Stimulated activated CD4-positive, alpha-beta T cell treated with anti-CD3 and anti-CD28 coated beads, Interleukin-15, amount 100 ng/mL, for 1 hour (primary cell): ENCODE results near the gene LRP6.
"Not testable (repeated sequence)": the region's sequence is repeated elsewhere in the genome, so short reads cannot be mapped to it uniquely, and the experiment has no call there.

Experiments used
- DNase-seq, 2 donors: peaks; one replicate each; pipeline ENCODE4 v3.0.0-alpha.2; 2020; ENCODE audit warnings: low read depth in 1 of 2, low spot score in 1 of 2

The LRP6 gene

DNA sequence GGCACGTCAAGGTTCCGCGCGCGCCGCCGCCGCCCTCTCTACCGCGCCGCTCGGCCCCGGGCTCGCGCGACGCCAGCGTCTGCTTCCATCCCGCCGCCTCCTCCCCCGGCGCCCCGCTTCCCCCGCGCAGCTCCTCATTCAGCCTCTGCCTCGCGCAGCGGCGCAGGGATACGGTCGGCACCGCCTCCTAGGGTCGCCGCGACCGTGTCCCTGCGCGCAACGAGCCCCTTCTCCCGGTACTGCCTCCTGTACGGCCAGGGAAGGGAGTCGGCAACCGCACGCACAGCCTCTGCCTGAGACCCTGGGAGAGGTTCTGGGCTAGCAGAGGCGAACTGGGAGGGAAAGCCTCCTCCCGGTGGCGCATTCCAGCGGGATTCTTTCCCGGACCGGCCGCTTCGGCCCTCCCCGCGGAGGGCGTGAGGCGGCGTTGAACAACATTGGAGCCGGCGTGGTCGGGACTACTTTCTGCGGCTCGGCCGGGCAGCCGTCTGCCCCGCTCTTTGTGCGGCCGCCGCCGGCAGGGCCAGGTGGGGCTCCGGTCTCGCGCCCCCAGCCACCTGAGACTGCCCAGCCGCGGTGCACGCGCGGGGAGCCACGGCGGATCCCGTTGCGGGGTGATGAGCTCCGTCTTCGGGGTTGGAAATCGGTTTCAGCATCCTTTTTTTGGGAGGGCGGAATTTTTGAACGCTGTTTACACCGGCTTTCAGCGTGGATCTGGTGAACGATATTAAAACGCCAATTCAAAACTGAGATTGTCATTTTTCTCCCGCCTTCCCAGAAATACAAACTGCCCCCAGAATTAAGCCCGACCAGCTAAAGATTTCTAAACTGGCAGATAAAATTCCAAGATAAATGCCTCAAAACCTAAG, at the start of gene LRP6:
Gene LRP6 (minus strand): TSS at position 172 of the 869 bp plus-strand sequence. CDS start 309 bp downstream, outside the sequence.
- DNase-seq = peak; percentile 53 to 73

DNA sequence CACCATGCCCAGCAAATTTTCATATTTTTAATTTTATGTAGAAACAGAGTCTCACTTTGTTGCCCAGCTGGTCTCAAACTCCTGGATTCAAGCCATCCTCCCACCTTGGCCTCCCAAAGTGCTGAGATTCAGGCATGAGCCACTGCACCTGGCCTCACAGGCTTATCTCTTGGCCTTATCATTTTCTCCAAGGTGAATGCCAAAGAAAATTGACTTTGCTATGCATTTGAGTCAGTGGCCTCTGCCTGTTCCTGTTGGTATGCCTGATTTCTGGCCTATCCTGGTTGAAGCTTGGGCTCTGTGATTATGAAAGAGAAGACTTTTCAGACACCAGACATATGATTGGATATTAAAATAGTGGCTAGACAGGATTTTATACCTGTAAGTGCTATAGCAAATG, 49.0 kb upstream of the LRP6 start:
- no peak for DNase-seq

DNA sequence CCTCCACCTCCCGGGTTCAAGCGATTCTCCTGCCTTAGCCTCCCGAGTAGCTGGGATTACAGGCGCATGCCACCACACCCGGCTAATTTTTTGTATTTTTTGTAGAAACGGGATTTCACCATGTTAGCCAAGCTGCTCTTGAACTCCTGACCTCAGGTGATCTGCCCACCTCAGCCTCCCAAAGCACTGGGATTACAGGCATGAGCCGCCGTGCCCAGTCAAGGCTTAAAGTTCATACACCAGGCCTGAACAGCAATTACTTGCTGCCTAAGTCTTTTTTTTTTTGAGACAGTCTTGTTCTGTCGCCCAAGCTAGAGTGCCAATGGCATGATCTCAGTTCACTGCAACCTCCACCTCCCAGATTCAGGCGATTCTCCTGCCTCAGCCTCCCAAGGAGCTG, 43.9 kb upstream of the LRP6 start:
- not testable (repeated sequence) for DNase-seq

DNA sequence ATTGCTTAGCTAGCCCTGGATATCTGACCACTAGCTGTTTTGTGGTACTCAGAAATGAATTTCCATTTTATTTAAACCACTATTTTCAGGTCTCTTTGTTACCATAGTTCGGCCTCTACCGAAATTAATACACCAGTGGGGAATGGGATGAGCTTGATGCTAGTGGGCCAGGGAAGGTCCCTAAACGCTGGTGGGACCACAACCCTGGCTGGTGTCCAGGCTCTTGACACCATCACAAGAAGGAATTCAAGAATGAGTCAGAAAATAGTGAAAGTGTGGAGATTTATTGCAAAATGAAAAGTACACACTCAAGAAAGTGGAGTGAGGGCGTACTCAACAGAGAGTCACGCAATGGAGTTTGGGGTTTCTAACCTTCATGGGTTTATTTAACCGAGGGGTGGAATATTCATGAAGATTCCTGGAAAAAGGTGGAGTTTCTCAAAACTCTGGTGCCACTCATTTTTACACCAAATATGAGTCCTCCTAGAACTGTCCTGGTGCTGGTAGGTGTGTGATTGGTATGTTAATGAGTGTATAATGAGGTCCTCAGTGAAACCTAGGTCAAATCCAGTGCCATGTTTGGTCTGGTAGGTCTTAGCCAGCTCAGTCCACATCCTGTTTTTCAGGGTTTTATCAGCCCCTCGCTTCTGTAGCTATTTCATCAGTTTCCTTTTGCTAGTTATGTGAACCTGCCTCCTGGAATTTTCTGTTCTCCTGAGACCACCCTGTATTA, 38.9 kb upstream of the LRP6 start:
- no peak for DNase-seq

DNA sequence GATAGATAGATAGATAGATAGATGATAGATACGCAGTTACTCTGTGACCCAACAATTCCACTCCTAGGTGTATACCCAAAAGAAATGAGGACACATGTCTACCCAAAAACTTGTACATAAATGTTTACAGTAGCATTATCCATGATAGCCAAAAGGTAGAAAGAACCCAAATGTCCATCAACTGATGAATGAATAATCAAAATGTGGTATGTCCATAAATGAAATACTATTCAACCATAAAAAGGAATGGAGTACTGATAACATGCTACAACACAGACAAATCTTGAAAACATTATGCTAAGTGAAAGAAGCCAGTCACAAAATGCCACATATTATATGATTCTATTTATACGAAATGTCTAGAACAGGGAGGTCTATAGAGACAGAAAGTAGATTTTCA, 36.1 kb upstream of the LRP6 start:
- no peak for DNase-seq

DNA sequence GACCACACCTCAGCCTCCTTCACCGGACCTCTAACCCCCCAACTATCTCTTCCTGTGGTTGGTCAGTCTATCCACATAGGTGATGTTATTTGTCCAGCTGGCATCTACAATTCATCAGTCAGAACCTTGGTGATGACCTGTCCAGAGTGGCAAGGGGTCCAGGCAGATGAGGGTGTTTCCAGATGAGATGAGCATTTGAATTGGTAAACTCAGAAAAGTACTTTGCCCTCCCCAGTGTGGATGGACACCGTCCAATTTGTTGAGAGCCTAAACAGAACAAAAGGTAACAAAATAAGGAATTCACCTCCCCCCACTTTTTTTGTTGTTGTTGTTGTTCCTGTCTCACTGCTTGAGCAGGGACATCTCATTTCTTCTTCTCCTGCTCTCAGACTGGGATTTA, 34.3 kb upstream of the LRP6 start:
- no peak for DNase-seq

DNA sequence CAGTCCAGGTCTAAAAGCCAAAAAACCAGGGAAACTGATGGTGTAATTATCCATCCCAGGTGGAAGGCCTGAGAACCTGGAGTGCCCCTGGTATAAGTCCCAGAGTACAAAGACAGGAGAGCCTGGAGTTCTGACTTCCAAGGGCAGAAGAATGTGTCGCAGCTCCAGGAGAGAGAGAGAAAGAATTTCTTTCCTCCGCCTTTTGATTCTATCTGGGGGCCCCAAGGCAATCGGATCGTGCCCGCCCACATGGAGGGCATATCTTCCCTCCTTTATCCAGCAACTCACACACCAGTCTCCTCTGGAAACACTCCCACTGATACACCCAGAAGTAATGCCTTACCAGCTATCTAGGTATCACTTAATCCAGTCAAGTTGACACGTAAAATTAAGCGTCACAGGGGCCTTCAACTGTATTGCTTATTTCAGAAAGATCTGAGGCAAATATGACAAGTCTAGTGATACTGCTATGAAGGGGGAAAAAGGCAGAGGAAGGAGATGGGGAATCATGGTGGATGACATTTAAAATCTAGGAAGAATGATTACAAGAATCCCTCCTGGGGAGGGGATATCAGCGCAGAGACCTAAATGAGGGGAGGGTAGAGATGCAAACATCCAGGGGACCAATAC, 30.5 kb upstream of the LRP6 start:
- DNase-seq = no peak

DNA sequence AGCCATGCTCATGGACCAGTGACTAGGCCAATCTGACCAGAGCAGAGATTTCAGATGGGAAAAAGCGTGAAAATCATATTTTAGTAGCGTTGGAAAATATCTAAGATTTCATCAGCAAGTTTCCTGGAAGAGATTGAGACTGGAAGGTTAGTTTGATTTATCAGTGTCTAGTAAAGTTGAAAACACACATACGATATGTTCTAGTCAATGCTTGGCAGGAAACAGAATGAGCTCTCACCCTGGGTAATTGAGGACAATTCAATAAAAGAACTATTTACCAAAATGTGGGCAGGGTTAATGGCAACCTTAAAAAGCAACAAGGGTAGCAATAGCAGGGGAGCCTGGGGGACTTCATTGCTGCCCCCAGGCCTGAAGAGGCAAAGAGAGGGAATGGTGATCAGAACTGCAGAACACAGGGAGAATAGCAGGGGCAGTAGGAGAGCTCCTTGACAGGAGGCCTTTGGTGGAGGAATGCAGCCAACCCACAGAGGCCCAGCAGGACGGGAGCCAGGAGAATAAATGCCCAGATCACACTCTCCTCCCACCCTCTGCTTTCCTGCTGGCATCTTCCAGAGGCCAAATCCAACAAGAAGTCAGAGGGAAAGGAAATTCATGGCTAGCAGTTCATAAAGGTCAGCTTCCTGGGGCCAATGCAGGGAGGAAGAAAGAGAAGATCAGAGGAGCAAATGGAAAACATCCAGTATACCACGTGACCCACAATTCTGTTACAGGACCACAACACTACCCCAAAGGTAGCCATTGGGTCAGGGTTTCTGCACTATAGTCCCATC, 27.6 kb upstream of the LRP6 start:
- DNase-seq = no peak

DNA sequence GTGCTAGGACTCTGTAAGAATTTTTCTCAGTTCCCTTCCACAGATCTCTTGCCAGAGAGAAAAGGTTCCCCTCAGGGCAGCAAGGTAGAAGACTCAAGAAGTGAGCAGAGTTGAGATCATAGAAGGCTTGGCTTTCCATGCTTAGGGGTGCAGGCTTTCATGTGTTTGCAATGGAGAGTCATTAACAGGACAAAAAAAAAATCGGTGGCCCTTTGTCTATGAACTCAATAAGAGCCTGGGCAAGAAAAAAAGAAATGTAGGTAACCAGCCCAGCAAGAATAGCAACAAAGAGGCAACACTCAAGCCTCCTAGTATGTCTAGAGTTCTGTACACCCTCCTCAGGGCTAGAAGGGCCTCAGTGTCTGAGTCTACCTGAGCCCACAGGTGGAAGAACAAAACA, 23.4 kb upstream of the LRP6 start:
- DNase-seq = no peak

DNA sequence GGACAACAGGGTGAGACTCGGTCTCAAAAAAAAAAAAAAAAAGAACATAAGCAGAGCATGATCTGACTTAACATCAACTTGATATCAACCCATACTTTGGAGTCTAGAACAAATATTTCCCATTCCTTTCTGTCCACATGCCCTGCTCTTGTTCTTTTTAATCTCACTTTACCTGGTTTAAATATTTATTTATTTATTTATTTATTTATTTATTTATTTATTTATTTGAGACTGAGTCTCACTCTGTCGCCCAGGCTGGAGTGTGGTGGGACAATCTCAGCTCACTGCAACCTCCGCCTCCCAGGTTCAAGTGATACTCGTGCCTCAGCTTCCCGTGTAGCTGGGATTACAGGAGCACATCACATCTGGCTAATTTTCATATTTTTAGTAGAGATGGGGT, 19.6 kb upstream of the LRP6 start:
- DNase-seq = no peak

DNA sequence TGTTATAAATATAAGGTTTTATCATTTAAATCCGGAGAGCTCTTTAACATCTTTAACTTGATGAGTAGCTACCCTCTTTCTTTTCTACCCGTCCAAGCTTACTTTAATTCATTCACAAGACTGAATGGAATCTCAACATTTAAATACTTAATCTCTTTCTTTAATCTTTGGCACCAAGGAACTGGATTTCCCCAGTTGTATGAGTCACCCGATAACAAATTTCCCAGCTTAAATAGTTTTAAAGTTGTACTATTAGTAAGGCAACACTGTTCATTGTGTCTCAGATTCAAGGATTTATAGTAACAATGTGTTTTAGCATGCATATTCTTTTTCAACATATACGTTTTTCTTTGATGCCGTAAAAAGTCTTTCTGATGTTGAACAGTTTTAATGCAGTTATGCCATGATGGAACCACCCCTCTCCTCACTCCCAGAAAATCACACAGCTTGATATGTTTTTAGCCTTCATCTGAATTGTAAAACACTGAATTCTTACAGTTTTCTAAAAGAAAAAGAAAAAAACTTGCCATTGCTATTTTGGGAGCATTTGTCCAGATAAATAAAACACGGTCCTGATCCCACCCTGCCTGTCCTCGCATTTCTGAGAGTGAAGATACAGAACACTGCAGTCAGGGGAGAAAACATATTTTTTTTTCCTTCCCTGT, 16.0 kb upstream of the LRP6 start:
- no peak for DNase-seq

DNA sequence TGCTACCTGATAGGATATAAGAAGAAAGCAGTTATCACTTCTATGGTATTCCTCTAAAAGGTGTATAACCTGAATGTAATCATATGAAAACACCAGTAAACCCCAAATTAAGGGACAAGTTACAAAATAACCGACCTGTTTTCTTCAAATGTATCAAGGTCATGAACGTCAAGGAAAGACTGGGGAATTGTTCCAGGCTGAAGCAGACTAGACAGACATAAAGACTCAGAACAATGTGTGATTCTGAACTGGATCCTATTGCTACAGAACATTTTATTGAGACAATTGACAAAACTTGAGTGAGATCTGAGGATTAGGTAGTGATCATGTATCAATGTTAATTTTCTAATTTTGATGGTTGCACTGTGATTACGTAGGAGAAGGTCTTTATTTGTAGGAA, 15.4 kb upstream of the LRP6 start:
- DNase-seq = no peak

DNA sequence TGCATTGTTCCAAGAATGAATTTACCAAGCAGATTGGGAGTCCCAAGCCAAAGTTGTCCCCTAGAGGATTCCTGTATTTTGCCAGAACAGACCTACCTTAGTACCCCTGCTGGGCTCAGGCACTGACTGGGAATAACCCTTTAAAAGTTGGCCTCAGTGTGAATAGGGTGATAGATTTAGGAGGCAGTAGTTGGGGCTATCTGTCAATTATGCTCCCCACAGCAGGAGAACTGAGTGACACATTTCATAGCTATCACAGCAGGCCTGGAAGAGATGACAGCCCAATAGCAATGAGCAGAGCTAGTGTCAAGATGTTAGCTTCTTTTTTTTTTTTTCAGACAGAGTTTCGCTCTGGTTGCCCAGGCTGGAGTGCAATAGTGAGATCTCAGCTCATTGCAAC, 14.3 kb upstream of the LRP6 start:
- no peak for DNase-seq

DNA sequence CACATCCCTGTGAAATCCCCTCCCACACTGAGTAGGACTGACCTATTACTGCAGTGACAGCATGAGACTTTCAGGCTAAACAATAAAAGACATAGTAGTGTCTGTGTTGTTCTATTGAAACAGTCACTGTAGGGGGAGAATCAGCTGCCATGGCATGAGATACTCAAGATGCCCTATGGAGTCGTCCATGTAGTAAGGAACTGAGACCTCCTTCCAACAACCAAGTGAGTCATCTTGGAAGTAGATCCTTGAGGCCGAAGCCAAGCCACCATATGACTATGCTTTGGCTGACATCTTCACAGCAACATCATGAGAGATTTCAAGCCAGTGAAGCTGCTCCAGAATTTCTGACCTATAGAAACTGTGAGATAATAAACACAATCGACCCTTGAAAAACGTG, 12.1 kb upstream of the LRP6 start:
- no peak for DNase-seq

DNA sequence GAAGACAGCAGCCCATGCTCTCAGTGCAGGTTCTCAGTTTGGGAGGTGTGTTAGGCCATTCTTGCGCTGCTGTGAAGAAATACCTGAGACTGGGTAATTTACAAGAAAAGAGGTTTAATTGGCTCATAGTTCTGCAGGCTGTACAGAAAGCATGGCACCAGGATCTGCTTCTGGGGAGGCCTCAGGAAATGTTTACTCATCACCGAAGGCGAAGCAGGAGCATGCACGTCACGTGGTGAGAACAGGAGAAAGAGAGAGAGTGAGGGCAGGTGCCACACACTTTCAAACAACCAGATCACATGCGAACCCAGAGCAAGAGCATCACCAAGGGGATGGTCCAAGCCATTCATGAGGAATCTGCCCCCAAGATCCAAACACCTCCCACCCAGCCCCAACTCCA, 9.0 kb upstream of the LRP6 start:
- DNase-seq = no peak

DNA sequence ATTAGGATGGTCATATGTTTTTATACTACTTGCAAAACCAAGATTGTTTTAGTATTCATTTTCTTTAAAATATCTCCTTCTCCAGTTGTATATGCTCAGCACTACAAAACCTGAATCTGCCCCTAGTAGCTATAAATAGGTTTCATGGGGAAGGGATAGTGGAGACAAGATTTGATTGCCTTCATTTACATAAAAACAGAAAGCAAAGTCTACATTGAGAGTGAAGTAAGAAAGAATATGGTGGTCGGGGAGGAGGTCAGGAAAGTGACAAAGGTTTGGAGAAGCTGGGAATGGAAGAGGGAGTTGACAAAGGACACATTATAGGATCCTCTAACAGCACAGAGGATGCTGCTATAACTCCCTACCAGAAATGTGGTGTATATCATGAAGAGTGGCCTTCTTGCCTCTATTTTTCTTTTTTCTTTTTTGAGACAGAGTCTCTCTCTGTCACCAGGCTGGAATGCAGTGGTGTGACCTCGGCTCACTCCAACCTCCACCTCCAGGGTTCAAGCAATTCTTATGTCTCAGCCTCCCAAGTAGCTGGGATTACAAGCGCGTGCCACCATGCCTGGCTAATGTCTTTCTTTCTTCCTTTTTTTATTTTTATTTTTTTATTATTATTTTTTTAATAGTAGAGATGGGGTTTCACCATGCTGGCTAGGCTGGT, 6.6 kb upstream of the LRP6 start:
- DNase-seq = no peak

DNA sequence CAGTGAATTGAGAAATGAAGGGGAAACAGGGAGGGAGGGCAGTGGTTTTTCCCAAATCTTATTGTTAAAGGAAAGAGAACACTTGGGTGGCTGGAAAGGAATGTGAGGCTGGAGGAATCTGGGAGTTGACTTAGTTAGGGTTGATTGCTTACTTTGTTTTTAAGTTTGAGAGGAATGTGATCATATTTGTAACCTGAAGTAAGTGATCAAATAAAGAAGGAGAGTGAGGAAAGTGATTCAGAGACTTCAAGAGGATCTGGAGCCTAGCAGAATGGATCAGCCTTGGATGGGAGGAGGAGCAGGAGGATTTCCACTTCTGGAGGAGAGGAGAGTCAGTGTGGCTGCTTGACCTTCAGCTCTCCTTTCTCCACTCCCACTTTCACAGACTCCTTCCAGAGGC, 6.0 kb upstream of the LRP6 start:
- DNase-seq = no peak

DNA sequence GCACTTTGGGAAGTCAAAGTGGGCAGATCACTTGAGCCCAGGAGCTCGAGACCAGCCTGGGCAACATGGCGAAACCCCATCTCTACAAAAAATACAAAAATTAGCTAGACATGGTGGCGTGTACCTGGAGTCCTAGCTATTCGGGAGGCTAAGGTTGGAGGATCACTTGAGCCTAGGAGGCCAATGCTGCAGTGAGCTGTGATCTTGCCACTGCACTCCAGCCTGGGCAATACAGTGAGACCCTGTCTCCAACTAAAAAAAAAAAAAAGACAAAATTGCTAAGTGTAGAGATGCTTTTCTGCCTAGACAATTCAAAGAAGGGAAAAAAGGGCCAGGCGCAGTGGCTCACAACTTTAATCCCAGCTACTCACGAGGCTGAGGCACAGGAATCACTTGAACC, 3.4 kb upstream of the LRP6 start:
- DNase-seq = no peak

DNA sequence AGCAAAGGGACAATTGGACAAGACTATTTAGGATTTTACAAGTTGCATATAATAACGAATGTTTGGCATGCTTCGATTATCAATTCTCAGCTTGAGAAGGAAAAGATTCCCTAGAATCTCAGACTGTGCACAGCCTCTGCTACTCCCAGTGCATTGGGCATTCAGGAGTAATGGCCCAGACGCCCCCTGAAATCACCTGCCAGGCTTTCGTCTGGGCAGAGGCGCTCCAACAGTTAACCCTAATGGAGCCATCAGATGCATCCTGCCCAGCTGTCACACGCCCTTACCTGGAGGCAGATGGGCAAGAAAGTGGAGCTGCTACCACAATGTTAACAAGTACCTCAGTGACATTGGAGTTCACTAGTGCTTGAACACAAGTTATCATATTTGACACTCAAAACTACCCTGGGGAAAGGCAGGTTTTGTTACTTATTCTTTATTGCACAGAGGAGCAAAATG, 927 bp upstream of the LRP6 start:
- no peak for DNase-seq

DNA sequence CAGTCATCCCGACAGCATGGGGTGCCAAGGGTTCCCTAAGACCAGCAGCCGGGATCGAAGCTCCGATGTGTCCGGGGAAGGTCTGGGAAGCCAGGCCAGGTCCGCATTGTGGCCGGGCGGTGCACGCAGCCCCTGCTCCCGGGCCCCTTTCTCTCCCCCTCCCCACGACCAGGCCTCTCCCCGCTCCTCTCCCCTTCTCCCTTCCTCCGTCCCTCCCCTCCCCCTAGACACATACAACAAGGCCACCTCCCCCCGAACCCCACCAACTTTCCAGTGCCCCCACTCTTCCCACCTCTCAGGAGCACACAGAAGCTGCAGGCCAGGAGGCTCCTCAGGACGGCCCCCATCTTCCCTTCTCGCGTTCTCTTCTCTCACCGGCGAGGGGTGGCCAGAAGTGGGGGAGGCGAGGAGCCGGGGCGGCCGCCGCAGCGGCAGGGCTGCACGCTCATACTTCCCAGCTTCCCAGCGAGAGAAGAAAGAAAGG, 413 bp downstream of the LRP6 start:
- DNase-seq = no peak
